Bronchial epithelial cell (primary cell): ENCODE results near the gene CHORDC1. TPM values are rescaled to one million over a fixed set of nuclear protein-coding genes. Genes with fewer than 3 reads are reported as not detected.
"Not testable (repeated sequence)": the region's sequence is repeated elsewhere in the genome, so short reads cannot be mapped to it uniquely, and the experiment has no call there.

ENCODE experiments used
- DNase-seq: peaks from one replicate; pipeline ENCODE4 v3.0.0-alpha.2; 2010; ENCODE audit warnings: low read depth
- FAIRE-seq: peaks from 2 replicates; lab custom pipeline; 2011; peaks lifted over from hg19 to GRCh38; lab: Jason Lieb, UNC
- H3K27me3 ChIP-seq: 2 replicates; pipeline ENCODE4 v1.5.1; 2011; ENCODE audit warnings: low read length; ENCODE audit not compliant: control insufficient read depth, insufficient read depth
- H3K36me3 ChIP-seq: 2 replicates; pipeline ENCODE4 v1.5.1; 2011; ENCODE audit warnings: low read length; ENCODE audit not compliant: control insufficient read depth, insufficient read depth
- H3K4me3 ChIP-seq: 2 replicates; pipeline ENCODE4 v1.5.1; 2011; ENCODE audit warnings: mild to moderate bottlenecking, low read depth, low read length, control low read depth
- total RNA-seq: library from RNA; depleted of rRNA; stranded (reverse); fragments of >200 nt; gene quantifications from 2 replicates; pipeline ENCODE4 v1.2.1, GENCODE V29; 2014
- TF ChIP-seq, protein P1 (sequence below): IDR thresholded peaks from 2 replicates; pipeline ENCODE4 v1.5.1; 2011; ENCODE audit warnings: mild to moderate bottlenecking, moderate library complexity, low read length, control low read depth, inconsistent platforms; ENCODE audit not compliant: insufficient read depth, severe bottlenecking

CHORDC1 gene
- total RNA-seq, 1 donor from 2014 or later = 24.2 TPM

DNA sequence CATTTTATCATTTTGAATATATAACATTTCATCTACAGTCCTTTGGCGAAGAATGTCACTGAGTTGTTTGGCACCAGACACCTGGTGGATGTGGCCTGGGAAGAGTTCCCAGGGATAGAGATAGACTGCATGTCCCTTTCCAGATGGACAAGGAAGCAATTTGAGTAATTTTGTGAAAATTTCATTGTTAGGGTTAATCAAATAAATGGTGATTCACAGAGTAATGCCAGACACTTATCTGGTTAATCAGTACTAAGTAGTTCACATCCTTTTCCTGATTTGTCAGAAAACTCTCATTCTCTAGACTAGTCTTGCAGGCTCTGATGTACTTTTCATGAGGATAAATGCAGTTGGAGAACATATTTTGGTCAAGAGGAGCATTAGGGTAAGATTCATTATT is 46.8 kb downstream of the CHORDC1 start:
- Histone ChIP-seq H3K4me3 (no peak overlapping the region), H3K27me3 (no peaks in the 10 kb centered on the region), H3K36me3 (no peaks in the 10 kb centered on the region)
- no peak for FAIRE-seq
- no peak for DNase-seq
- TF ChIP-seq, protein P1, sequence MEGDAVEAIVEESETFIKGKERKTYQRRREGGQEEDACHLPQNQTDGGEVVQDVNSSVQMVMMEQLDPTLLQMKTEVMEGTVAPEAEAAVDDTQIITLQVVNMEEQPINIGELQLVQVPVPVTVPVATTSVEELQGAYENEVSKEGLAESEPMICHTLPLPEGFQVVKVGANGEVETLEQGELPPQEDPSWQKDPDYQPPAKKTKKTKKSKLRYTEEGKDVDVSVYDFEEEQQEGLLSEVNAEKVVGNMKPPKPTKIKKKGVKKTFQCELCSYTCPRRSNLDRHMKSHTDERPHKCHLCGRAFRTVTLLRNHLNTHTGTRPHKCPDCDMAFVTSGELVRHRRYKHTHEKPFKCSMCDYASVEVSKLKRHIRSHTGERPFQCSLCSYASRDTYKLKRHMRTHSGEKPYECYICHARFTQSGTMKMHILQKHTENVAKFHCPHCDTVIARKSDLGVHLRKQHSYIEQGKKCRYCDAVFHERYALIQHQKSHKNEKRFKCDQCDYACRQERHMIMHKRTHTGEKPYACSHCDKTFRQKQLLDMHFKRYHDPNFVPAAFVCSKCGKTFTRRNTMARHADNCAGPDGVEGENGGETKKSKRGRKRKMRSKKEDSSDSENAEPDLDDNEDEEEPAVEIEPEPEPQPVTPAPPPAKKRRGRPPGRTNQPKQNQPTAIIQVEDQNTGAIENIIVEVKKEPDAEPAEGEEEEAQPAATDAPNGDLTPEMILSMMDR = no peak

DNA sequence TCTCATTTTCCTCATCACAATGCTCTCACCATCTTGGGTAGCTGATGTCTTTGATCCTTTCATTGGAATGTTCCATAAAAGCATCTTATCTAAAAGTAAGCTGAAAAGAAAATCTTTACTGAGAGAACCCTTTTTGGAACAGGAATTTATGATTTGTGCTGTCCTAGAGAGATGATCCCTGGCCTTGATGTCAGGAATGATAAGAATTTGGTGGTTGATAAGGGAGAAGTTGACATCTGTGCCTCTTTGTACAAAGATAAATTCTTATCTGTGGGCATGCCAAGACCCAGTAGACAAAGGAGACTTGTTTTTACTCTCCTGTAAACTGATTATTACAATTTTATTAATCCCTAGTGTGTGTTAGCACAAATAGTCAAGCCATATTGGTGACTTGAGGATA is 51.5 kb downstream of the CHORDC1 start:
- Histone ChIP-seq H3K4me3 (no peak overlapping the region), H3K27me3 (no peaks in the 10 kb centered on the region), H3K36me3 (no peaks in the 10 kb centered on the region)
- TF ChIP-seq, protein P1 = no peak
- DNase-seq = no peak
- FAIRE-seq = no peak

DNA sequence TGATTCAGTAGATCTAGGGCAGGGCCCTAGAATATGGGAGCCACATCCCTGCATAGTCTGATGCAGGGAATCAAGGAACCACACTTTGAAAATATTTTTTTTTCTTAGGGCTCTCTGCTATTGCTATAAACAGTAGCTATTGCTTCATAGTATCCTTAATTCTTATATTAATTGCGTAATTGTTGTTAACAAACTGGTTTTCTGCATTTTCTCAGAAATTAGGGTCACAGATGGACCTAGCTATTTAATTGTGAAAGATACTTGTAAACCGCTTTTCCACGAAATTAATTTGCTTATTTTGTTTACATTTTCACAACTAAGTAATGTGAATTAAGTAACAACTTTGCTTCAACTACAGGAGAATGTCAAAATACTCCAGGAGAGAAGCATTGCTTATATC is 54.3 kb downstream of the CHORDC1 start:
- DNase-seq = no peak
- no peaks in the 10 kb centered on the region for H3K36me3 ChIP-seq
- H3K4me3 ChIP-seq = no peak overlapping the region
- no peaks in the 10 kb centered on the region for H3K27me3 ChIP-seq
- FAIRE-seq = no peak
- TF ChIP-seq, protein P1 = no peak

DNA sequence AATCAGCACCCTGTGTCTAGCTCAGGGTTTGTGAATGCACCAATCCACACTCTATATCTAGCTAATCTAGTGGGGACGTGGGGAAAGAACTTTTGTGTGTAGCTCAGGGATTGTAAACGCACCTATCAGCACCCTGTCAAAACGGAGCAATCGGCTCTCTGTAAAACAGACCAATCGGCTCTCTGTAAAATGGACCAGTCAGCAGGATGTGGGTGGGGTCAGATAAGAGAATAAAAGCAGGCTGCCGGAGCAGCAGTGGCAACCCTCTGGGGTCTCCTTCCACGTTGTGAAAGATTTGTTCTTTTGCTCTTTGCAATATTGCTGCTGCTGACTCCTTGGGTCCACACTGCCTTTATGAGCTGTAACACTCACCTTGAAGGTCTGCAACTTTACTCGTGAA is 55.1 kb downstream of the CHORDC1 start:
- FAIRE-seq, H3K36me3 ChIP-seq, H3K4me3 ChIP-seq, H3K27me3 ChIP-seq, DNase-seq: not testable (repeated sequence)

DNA sequence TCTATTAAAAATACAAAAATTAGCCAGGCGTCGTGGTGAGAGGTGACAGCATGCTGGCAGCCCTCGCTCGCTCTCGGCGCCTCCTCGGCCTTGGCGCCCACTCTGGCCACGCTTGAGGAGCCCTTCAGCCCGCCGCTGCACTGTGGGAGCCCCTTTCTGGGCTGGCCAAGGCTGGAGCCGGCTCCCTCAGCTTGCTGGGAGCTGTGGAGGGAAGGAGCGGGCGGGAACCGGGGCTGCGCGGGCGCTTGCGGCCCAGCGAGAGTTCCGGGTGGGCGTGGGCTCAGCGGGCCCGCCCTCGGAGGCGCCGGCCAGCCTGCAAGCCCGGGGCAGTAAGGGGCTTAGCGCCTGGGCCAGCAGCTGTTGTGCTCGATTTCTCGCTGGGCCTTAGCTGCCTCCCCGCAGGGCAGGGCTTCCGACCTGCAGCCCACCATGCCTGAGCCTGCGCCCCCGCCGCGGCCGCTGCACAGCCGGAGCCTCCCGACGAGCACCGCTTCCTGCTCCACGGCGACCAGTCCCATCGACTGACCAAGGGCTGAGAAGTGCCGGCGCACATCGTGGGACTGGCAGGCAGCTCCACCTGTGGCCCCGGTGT is 55.8 kb downstream of the CHORDC1 start:
- DNase-seq, FAIRE-seq, H3K27me3 ChIP-seq, H3K4me3 ChIP-seq, H3K36me3 ChIP-seq: not testable (repeated sequence)

Other genes with a start within 250 kb of the CHORDC1 start
- gene TRIM49C, start 191.9 kb downstream of the CHORDC1 start, total RNA-seq = not detected in 2 replicates
- not detected in 2 replicates for gene UBTFL1, start 137.1 kb downstream of the CHORDC1 start, total RNA-seq
- gene NAALAD2, start 88.4 kb downstream of the CHORDC1 start, total RNA-seq = not detected in 2 replicates